Endothelial cell of umbilical vein (primary cell): ENCODE measurements around the gene KHDRBS1. TPM values are rescaled to one million over a fixed set of nuclear protein-coding genes. Genes with fewer than 3 reads are reported as not detected.

Experiments
- BruUV-seq: library from RNA; stranded (reverse); fragments of 400-500 nt; replicated peaks from 2 replicates; lab custom pipeline; 2021; lab: Mats Ljungman, UMichigan
- CTCF ChIA-PET: fragments of 300-600, 350-600 bp; sonication (Branson Sonifier 250); formaldehyde crosslinking; loops from one replicate; lab custom pipeline; 2021; ENCODE audit warnings: antibody characterized with exemption, inconsistent platforms; lab: Charles Lee
- POLR2A ChIA-PET: fragments of 300-600, 350-600 bp; sonication (Branson Sonifier 250); formaldehyde crosslinking; loops from one replicate; lab custom pipeline; 2021; ENCODE audit warnings: antibody characterized with exemption, inconsistent platforms; lab: Charles Lee
- DNase-seq: peaks from one replicate; pipeline ENCODE4 v3.0.0-alpha.2; 2011; ENCODE audit warnings: low read depth, low spot score
- FAIRE-seq: peaks from 2 replicates; lab custom pipeline; 2011; peaks lifted over from hg19 to GRCh38; lab: Jason Lieb, UNC
- H2AFZ ChIP-seq: 2 replicates; pipeline ENCODE4 v1.6.0; 2012; ENCODE audit warnings: low read depth, low read length, control low read depth, inconsistent platforms
- H3K27ac ChIP-seq: 2 replicates; pipeline ENCODE4 v1.5.1; 2011; ENCODE audit warnings: low read depth, mild to moderate bottlenecking, control low read depth, low read length, moderate library complexity; ENCODE audit not compliant: insufficient read depth
- H3K27me3 ChIP-seq, 2 experiments: 2 replicates each; pipeline versions ENCODE4 v1.6.0 to v1.6.1; 2011; ENCODE audit warnings: low read length in 2 of 2, mixed read lengths in 1 of 2; ENCODE audit not compliant: control insufficient read depth in 2 of 2, insufficient read depth in 2 of 2
- H3K36me3 ChIP-seq, 2 experiments: 2 replicates in 1 of 2; 3 replicates in 1 of 2; pipeline ENCODE4 v1.5.1; 2011; ENCODE audit warnings: low read length in 2 of 2, mild to moderate bottlenecking in 1 of 2, moderate library complexity in 1 of 2; ENCODE audit not compliant: control insufficient read depth in 2 of 2, insufficient read depth in 2 of 2; ENCODE audit errors: extremely low read depth in 1 of 2
- H3K4me1 ChIP-seq: 3 replicates; pipeline ENCODE4 v1.5.1; 2011; ENCODE audit warnings: mild to moderate bottlenecking, low read length; ENCODE audit not compliant: control insufficient read depth, insufficient read depth; ENCODE audit errors: extremely low read depth
- H3K4me2 ChIP-seq: 2 replicates; pipeline ENCODE4 v1.6.1; 2011; ENCODE audit warnings: low read length, control low read depth, mixed read lengths; ENCODE audit not compliant: insufficient read depth
- H3K4me3 ChIP-seq, 3 experiments: fragments of 200-600 bp in 1 of 3; sonication (generic), shearing (Covaris generic) in 1 of 3; replicated peaks in 1 of 3; 2 replicates each; pipeline ENCODE4 v1.5.1; 2011 to 2016; ENCODE audit warnings: control low read depth in 3 of 3, low read length in 3 of 3, mild to moderate bottlenecking in 2 of 3, inconsistent platforms in 1 of 3, low read depth in 1 of 3, moderate library complexity in 1 of 3; ENCODE audit not compliant: insufficient read depth in 1 of 3
- H3K79me2 ChIP-seq: 2 replicates; pipeline ENCODE4 v1.6.0; 2012; ENCODE audit warnings: low read length, inconsistent platforms; ENCODE audit not compliant: control insufficient read depth, insufficient read depth
- H3K9ac ChIP-seq: replicated peaks from 2 replicates; pipeline ENCODE3; 2011; ENCODE audit warnings: low read length, control low read depth; ENCODE audit not compliant: insufficient read depth; ENCODE audit errors: extremely low read depth
- H3K9me1 ChIP-seq: replicated peaks from 3 replicates; pipeline ENCODE4 v1.6.0; 2011; ENCODE audit warnings: mild to moderate bottlenecking, low read length; ENCODE audit not compliant: control insufficient read depth, insufficient read depth; ENCODE audit errors: extremely low read depth
- H3K9me3 ChIP-seq: replicated peaks from 2 replicates; pipeline ENCODE4 v1.5.1; 2012; ENCODE audit warnings: low read length, inconsistent platforms; ENCODE audit not compliant: control insufficient read depth, insufficient read depth
- H4K20me1 ChIP-seq: replicated peaks from 2 replicates; pipeline ENCODE3; 2011; ENCODE audit warnings: mild to moderate bottlenecking, low read length; ENCODE audit not compliant: control insufficient read depth, insufficient read depth; ENCODE audit errors: extremely low read depth
- EZH2 ChIP-seq: IDR thresholded peaks from 2 replicates; pipeline ENCODE4 v1.6.1; 2012; ENCODE audit warnings: borderline replicate concordance, low read depth, mild to moderate bottlenecking, moderate library complexity, low read length, inconsistent platforms; ENCODE audit not compliant: severe bottlenecking
- FOS ChIP-seq: IDR thresholded peaks from 2 replicates; pipeline ENCODE4 v1.6.1; 2011; ENCODE audit warnings: mild to moderate bottlenecking, low read length, moderate library complexity, borderline replicate concordance; ENCODE audit not compliant: insufficient read depth
- GATA2 ChIP-seq: IDR thresholded peaks from 2 replicates; pipeline ENCODE4 v1.7.0; 2011; ENCODE audit warnings: low read depth, mild to moderate bottlenecking, moderate library complexity, mixed read lengths, low read length; ENCODE audit not compliant: insufficient read length, insufficient read depth
- JUN ChIP-seq: IDR thresholded peaks from 2 replicates; pipeline ENCODE4 v1.6.1; 2011; ENCODE audit warnings: borderline replicate concordance, low read depth; ENCODE audit not compliant: insufficient read length, insufficient read depth
- MYC ChIP-seq: IDR thresholded peaks from one replicate; pipeline ENCODE4 v1.6.1; 2011; ENCODE audit warnings: mild to moderate bottlenecking, low read depth, low read length
- POLR2A ChIP-seq: IDR thresholded peaks from 2 replicates; pipeline ENCODE4 v1.6.1; 2012; ENCODE audit warnings: low read depth, mild to moderate bottlenecking, control low read depth, low read length
- POLR2AphosphoS5 ChIP-seq: IDR thresholded peaks from 2 replicates; pipeline ENCODE4 v1.6.1; 2012; ENCODE audit warnings: low read depth, mild to moderate bottlenecking, control low read depth, low read length, moderate library complexity; ENCODE audit not compliant: insufficient read depth
- dilution Hi-C: fragments of 300-500 bp; cut with MboI; formaldehyde crosslinking; loops from one replicate; pipeline ENCODE4 v1.15.0; 2019; ENCODE audit warnings: low sequenced_read_pairs; ENCODE audit not compliant: extremely low pct_ligation_motif_present
- intact Hi-C: fragments of 100-400 bp; cut with micrococcal nuclease; formaldehyde crosslinking; loops from one replicate; pipeline ENCODE4 v1.10.0; 2022
- polyA plus RNA-seq, 4 experiments: library from polyadenylated mRNA; depleted of rRNA in 3 of 4; stranded (reverse) in 3 of 4; unstranded in 1 of 4; fragments of >200 nt; gene quantifications; 2 replicates each; pipeline versions ENCODE4 v1.2.1 to v1.2.3, GENCODE V29; 2011 to 2012; ENCODE audit warnings: missing spikeins in 1 of 4
- total RNA-seq: library from RNA; stranded (reverse); gene quantifications from 2 replicates; pipeline ENCODE4 v1.2.3, GENCODE V29; 2021
- TF ChIP-seq, protein P1 (sequence below): IDR thresholded peaks from 2 replicates; pipeline ENCODE4 v1.6.1; 2011; ENCODE audit not compliant: insufficient read depth, insufficient read length
- TF ChIP-seq, protein P2 (sequence below), 2 donors: IDR thresholded peaks; 1 replicate in 1 of 2; 2 replicates in 1 of 2; pipeline ENCODE4 v1.5.1; 2011; ENCODE audit warnings: low read length in 2 of 2, mild to moderate bottlenecking in 2 of 2, moderate library complexity in 2 of 2, control low read depth in 1 of 2, inconsistent platforms in 1 of 2, low read depth in 1 of 2; ENCODE audit not compliant: insufficient read depth in 1 of 2; ENCODE audit errors: extremely low read depth in 1 of 2

The KHDRBS1 gene
- total and polyA plus RNA-seq, 2 donors (not counting 3 experiments of a cell fraction or from before 2014, with no cell fraction given) = 43.4 to 194 TPM

DNA sequence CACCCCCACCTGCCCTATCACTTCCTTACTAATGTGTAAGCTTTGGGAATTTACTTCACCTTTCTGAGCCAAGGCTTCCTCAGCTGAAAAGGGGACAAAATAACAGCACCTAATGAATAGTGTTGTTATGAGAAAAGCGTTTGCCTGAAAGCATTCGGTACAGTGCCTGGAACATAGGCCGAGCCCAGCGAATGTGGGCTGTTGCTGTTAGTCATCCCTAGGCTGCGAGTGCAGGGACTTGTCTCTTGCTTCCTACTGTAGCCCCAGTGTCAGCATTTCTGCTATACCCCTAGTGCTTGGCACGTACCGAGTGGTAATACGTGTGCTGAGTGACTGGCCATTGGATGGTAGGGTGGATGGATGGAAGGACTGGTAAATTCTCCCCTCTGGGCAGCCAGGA lies 77.5 kb downstream of the KHDRBS1 start:
- Histone ChIP-seq H3K9ac (no peak overlapping the region), H3K9me3 (no peaks in the 10 kb centered on the region), H3K4me1 (no peaks in the 10 kb centered on the region), H2AFZ (no peak overlapping the region), H3K36me3 (peaks cover 19 to 28% of the 10 kb centered on the region in 2 experiments), H4K20me1 (no peaks in the 10 kb centered on the region), H3K9me1 (no peaks in the 10 kb centered on the region), H3K79me2 (no peaks in the 10 kb centered on the region), H3K4me3 (no peak overlapping the region), H3K27ac (no peak overlapping the region), H3K4me2 (no peak overlapping the region), H3K27me3 (no peaks in the 10 kb centered on the region)
- dilution Hi-C loops = no loop called here
- FAIRE-seq (no peak), DNase-seq (no peak)
- ChIA-PET POLR2A (interaction anchor here (0.5 kb wide), 1 partner anchor 9 kb away, joined by 7 read pairs; no protein-coding TSS in a partner anchor), CTCF (interaction anchor here (1.0 kb wide), 1 partner anchor 18 kb away, joined by 3 read pairs; no protein-coding TSS in a partner anchor)
- no TSS peak for BruUV-seq
- intact Hi-C loops = no loop called here
- TF ChIP-seq, protein P1, sequence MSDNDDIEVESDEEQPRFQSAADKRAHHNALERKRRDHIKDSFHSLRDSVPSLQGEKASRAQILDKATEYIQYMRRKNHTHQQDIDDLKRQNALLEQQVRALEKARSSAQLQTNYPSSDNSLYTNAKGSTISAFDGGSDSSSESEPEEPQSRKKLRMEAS = no peak
- TF ChIP-seq MYC = no peak

DNA sequence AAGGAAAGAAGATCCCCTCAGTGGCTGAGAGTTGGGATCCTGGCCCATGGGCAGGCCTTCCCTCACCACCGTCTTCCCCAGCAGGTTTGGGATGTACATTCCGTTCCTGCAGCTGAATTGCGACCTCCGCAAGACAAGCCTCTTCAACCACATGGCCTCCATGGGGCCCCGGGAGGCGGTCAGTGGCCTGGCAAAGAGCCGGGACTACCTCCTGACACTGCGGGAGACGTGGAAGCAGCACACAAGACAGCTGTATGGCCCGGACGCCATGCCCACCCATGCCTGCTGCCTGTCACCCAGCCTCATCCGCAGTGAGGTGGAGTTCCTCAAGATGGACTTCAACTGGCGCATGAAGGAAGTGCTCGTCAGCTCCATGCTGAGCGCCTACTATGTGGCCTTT lies 77.9 kb downstream of the KHDRBS1 start:
- Histone ChIP-seq H3K4me3 (no peak overlapping the region), H3K4me1 (no peaks in the 10 kb centered on the region), H3K9ac (no peak overlapping the region), H3K9me1 (no peaks in the 10 kb centered on the region), H3K9me3 (no peaks in the 10 kb centered on the region), H2AFZ (no peak overlapping the region), H3K4me2 (no peak overlapping the region), H3K36me3 (peaks cover 18 to 27% of the 10 kb centered on the region in 2 experiments), H4K20me1 (no peaks in the 10 kb centered on the region), H3K79me2 (no peaks in the 10 kb centered on the region), H3K27me3 (no peaks in the 10 kb centered on the region), H3K27ac (no peak overlapping the region)
- no peak for TF ChIP-seq EZH2
- TF ChIP-seq GATA2 = no peak
- TF ChIP-seq FOS = no peak
- TF ChIP-seq POLR2A = no peak
- no peak for TF ChIP-seq JUN
- TF ChIP-seq, protein P2, sequence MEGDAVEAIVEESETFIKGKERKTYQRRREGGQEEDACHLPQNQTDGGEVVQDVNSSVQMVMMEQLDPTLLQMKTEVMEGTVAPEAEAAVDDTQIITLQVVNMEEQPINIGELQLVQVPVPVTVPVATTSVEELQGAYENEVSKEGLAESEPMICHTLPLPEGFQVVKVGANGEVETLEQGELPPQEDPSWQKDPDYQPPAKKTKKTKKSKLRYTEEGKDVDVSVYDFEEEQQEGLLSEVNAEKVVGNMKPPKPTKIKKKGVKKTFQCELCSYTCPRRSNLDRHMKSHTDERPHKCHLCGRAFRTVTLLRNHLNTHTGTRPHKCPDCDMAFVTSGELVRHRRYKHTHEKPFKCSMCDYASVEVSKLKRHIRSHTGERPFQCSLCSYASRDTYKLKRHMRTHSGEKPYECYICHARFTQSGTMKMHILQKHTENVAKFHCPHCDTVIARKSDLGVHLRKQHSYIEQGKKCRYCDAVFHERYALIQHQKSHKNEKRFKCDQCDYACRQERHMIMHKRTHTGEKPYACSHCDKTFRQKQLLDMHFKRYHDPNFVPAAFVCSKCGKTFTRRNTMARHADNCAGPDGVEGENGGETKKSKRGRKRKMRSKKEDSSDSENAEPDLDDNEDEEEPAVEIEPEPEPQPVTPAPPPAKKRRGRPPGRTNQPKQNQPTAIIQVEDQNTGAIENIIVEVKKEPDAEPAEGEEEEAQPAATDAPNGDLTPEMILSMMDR (IDR thresholded peaks at IDR 0.05; ENCODE audit: extremely low read depth in 1 of 2, insufficient read depth in 1 of 2, low read depth in 1 of 2, low read length in 2 of 2) = no peak
- TF ChIP-seq, protein P1 = no peak
- TF ChIP-seq MYC = no peak
- no peak for TF ChIP-seq POLR2AphosphoS5
- dilution Hi-C loops = no loop called here
- DNase-seq = no peak
- FAIRE-seq = no peak
- ChIA-PET CTCF (no interaction called here), POLR2A (interaction anchor here (0.5 kb wide), 1 partner anchor 9 kb away, joined by 7 read pairs; no protein-coding TSS in a partner anchor)
- BruUV-seq = no TSS peak
- intact Hi-C loops = no loop called here
